Stimulated activated CD4-positive, alpha-beta T cell treated with anti-CD3 and anti-CD28 coated beads, Interleukin-15, amount 100 ng/mL, for 48 hours (primary cell): ENCODE data around the gene RDX.
"Not testable (repeated sequence)": the region's sequence is repeated elsewhere in the genome, so short reads cannot be mapped to it uniquely, and the experiment has no call there.

Experiments used
- DNase-seq, 2 donors: peaks; one replicate each; pipeline ENCODE4 v3.0.0-alpha.2; 2020; ENCODE audit warnings: low read depth in 2 of 2

RDX gene

DNA sequence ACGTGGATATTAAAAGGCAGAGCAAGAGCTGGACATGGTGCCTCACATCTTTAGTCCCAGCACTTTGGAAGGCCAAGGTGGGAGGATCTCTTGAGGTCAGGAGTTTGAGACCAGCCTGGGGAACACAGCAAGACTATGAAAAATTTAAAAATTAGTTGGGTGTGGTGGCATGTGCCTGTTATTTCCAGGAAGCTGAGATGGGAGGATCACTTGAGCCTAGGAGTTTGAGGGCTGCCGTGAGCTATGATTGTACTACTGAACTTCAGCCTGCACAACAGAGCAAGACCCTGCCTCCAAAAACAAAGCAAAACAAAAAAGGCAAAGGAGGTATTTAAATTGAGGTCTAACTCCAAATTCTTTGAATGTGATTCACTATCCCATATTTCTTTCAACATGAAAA is 23.5 kb downstream of the RDX start:
- no peak for DNase-seq

DNA sequence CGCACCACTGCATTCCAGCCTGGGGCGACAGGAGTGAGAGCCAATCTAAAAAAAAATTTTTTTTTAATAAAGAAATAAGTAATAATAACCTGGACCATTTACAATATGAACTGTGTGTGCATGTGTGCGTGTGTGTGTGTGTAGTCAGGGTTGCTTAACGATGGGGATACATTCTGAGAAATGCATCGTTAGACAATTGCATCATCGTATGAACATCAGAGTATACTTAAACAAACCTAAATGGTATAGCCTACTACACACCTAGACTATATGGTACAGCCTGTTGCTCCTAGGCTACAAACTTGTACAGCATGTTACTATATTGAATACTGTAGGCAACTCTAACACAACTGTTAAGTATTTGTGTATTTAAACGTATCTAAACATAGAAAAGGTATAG is 26.4 kb downstream of the RDX start:
- no peak for DNase-seq

DNA sequence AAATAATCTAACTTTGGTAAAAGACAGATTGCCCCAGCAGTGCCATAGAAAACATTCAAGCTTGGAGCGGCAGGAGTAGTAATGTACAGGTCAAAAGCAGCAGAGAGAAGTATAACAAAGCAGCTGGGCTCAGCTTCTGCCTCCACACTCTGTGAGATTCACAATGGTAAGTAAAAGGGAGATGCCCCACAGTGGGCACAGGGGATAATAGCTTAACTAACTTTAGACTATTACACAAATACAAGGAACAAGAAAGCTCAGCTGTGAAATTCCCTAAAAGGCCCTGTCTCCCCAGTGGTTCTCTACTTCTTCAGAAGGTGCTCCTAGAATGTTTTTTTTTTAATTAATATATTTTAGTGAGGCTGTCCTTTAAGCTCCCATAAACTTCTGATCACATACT is 28.0 kb downstream of the RDX start:
- DNase-seq = no peak

DNA sequence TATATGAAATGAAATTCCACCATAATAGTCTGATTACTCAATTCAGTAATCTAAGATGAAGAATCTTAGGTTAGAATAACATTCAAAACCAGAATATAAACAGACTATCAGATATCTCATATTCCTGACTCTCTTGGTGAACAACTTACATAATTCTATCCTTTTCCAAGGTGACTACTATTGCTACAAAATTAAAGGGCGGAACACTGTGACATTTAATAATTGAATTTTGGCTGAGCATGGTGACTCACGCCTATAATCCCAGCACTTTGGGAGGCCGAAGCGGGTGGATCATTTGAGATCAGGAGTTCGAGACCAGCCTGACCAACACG is 34.4 kb downstream of the RDX start:
- DNase-seq = no peak

DNA sequence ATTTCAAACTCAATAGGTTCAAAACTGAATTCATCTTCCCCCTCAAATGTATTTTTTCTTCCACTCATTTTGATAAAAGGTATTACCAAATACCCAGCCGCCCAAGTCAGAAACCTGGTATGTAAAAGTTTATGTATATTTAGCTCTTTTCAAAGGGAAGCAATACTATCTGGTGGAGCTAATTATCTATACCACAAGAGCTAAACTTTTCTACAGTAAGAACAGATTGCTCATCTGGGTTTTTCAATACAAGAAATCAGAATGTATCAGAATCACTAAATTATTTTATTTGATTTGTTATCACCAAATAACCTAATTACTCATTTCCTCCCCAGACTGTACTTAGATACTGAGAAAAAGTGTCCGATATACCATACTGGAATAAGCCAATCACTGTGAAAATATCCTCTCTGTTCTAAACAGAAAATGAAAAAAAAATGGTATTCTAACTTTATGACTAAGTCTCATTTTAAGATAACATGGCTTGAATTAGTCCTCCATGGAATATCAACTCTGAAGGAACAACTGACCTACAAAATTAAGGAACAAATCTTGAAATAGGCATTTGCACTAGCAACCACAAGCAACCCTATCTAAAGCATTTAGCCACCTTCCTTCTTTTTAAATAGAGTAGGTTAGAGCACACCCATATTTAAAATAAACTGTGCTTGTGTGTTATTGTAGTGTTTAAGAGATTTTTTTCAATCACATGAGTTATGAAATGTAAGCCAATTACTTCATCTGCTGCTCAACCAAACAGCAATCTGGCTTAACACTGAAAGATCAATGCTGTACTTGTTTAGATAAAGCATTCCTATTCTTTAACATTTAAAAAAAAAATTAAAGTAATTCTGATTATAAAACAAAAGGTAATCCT is 35.0 kb downstream of the RDX start:
- no peak for DNase-seq

DNA sequence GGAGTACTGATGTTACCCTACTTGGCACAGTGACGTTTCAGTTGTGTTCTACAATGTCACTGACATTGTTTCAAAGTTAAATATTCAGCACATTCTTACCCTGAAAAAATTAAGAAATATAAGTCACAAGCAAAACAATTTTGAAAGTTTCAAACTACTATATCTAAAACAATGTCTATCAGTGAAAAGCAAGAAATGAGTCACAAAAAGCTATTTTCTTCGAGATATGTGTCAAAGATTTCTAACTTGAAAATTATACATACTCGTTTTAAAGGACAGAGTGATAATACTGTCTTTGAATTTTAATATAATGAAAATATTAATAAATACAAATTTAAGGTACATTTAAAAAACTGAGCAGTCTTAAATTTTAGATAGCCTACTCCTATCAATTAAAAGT is 42.9 kb downstream of the RDX start:
- DNase-seq = no peak

DNA sequence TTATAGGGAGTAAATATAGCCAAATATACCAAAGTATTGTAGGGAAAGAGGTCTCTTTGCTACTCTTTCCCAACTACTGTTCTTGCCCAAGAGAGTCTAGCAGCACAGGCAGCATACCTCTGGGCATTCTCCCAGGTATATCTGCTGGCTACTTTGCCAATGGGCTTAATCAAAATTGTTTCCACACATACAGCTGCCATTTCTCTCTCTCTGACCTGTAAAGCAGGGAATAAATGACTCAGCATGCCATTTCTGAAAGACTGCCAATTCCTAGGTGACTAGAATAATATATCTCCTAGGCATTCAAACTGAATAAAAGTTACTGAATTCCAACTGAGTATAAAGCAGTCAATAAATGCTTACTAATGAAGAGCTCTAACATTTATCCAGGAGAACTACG is 44.6 kb downstream of the RDX start:
- no peak for DNase-seq

DNA sequence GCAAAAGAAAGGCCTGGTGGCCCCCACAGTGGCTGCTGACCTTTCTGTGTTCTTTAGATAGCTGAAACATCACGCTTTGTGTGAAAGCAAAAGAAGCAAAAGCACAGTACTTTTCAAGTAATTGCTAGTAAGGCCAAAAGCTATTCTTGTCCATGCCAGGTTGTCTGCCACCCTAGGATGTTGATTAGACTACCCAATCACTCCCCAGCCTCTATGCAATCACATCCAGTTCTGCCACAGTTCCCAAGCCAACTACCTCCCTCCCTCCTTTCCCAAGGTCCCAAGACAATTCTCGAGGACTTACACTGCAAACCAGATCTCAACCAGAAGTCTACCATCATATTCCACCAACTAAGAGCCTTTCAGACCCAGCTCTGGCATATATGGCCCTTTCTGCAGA is 46.2 kb downstream of the RDX start:
- no peak for DNase-seq

DNA sequence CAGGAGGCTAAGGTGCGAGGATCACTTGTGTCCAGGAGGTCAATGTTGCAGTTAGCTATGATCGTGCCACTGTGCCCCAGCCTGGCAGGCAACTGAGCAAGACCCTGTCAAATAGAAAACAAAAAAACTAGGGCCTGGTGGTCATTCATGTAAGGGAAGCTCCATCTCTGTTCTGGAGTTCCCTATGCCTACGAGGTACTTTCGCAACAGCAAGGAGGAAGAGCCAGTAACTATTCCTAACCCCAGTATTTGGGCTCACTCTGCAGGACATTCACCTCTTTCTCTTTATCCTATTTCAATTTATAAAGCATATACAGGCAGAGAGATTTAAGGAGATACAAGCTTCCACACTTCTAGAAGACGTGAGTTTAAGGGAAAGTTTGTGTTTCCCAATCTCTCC is 46.6 kb downstream of the RDX start:
- no peak for DNase-seq

DNA sequence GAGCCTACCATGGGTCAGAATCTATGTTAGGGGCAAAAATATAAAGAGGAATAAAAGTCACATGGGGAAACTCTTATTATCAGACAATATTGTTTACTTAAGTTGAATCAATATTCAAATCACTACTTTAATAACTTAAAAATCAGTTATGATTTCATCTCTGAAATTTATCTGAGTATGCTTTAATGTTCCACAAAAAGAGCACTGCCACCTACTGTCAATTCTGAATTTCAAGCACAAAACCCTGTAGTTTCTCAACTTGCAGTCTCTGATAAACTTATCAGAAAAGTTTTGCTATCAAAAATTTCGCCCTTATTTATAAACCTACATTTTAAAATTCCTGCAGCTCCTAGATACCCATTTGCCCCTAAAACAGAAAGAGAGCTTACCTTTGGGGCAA is 47.3 kb downstream of the RDX start:
- no peak for DNase-seq

DNA sequence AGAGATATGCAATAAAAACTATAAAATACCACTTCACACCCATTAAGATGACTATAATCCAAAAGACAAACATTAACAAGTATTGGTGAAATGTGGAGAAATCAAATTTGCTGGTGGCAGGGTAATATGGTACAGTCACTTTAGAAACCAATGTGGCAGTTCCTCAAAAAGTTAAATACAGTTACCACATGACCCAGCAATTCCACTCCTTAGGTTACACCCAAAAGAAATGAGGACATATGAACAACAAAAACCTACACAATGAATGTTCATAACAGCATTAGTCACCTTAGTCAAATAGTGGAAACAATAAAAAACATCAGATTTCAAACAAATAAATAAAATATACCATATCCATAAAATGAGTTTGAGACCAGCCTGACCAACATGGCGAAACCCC is 52.6 kb downstream of the RDX start:
- no peak for DNase-seq

DNA sequence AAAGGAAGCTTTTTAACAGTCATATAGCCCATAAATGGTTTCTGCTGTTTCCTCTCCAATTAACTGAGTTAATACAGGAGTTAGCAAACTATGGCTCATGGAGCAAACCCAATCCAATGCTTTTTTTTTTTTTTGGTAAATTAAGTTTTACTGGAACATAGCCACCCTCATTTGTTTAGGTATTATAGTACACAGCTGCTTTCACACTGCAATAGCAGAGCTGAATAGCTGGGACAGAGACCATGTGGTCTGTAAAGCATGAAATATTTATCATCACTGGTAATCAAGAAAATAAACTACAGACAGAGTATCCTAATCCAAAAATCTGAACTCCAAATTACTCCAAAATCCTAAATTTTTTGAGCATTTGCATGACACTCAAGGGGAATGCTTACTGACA is 53.7 kb downstream of the RDX start:
- no peak for DNase-seq

DNA sequence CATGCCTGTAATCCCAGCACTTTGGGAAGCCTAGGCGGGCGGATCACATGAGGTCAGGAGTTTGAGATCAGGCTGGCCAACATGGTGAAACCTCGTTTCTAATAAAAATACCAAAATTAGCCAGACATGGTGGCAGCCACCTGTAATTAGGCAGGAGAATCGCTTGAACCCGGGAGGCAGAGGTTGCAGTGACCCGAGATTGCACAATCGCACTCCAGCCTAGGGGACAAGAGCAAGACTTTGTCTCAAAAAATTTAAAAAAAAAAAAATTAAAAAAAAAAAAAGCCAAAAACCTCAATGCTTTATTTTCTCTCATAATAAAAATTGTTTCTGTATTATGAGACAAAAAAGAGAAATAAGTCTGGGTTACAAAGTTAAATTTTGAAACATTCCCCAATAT is 54.2 kb downstream of the RDX start:
- DNase-seq = no peak

DNA sequence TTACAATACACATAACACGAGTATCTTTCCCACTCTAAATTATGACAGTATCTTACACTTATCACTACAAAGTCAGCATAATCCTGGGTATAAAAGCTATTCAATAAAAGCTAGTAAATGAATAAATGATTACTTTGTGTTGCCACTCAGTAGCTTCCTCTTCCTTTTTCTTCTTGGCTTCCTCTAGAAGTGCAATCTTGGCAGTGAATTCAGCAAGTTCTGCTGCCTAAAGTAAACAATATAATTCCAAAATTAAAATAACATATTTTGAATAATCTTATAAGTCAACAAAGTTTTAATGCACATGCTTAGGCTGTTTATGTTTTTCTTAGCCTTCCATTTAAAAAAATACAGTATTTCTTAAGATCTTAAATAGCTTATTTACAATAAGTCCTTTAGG is 60.4 kb downstream of the RDX start:
- no peak for DNase-seq

DNA sequence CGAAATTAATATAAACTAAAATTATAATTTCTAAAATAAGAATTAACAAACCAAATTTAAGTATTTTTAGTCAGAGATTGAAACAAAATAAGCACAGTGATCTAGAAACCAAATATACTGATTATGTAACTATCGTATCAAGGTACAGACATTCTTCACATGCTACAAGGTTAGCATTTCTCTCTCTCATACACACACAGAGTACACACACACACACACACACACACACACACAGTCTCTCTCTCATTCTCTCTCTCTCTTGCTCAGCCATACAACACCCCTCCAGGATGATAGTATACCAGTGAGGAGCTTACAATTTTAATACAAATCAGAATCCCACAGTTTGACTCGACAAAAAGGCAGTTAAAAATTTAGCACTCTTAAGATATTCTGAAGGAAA is 66.0 kb downstream of the RDX start:
- no peak for DNase-seq

DNA sequence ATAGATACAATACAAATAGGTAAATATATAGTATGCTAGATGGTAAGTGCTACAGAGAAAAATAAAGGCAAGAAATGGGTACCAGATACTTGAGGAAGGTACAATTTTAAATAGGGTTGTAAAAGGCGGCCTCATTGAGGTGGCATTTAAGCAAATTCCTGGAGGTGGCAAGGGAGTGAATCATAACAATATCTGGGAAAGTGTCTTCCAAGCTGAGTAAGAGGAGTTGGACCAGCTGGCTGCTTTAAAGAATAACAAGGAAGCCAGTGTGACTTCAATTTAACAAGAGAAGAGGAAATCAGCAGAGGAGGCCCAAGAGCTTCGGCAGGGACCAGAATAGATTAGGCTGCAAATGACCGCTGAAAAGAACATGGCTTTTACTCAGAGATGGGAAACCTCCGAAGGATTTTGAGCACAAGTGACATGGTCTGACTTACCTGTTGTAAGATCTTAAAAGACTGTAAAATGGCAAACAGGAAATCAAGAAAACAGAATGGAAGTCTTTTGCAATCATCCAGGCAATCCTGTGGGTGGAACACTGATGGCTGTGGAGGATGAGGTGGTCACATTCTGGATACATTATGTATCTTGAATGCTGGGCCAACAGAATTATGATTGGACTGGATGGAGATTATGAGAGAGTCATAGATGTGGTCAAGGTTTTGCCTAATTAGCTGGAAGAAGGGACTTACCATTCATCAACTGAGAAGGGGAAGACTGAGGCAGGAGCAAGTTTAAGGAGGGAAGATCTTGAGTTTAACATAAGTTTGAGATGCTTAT is 77.2 kb downstream of the RDX start:
- DNase-seq = no peak

DNA sequence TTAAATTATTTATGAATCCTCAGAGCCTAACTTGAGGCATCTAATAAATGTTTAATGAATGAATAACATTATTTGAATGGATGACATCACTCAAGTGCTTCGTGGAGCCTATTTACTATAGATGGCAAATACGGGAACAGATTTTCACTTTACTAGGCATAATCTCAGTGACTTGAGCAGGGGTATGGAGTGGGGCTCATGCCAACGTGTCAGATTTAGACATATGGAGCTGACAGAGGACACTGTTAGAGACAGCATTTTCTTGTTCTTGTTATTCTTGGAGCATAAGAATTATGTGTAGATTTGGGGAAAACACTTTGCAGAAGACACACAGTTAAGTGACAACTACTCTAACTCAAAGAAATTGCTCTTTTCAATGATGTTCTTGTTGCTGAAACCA is 78.5 kb downstream of the RDX start:
- no peak for DNase-seq

DNA sequence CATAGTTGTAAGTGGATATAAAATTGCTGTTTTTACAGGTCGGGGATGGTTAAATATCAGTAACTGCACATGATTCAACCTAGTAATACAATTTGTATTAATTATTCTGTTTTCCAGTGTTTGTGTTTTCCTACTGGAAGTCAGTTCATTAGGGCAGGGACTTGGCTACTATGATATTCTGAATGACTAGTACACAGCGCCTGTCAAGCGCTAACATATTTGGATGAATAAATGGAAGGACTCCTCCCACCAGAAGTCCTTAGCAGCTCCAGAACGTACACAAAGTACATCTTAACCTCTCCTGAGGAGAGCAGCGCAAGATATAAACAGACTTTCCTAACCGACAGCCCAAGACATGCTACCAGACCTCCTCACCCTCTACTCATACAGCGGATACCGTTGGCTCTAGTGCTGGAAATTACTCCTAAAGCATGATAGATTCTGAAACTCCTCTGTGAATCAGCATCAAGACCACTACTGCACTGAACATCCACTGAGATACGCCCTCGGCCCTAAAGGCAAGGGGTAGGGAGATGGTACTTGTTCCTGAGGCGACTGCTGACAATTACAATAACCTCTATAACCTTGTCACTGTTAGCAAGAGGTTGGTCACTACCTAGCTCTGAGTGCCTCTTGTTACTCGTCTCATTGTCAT is 79.1 kb downstream of the RDX start:
- DNase-seq = no peak

DNA sequence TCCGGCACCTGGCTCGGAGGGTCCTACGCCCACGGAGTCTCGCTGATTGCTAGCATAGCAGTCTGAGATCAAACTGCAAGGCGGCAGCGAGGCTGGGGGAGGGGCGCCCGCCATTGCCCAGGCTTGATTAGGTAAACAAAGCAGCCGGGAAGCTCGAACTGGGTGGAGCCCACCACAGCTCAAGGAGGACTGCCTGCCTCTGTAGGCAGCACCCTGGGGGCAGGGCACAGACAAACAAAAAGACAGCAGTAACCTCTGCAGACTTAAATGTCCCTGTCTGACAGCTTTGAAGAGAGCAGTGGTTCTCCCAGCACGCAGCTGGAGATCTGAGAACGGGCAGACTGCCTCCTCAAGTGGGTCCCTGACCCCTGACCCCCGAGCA is 87.1 kb downstream of the RDX start:
- not testable (repeated sequence) for DNase-seq

DNA sequence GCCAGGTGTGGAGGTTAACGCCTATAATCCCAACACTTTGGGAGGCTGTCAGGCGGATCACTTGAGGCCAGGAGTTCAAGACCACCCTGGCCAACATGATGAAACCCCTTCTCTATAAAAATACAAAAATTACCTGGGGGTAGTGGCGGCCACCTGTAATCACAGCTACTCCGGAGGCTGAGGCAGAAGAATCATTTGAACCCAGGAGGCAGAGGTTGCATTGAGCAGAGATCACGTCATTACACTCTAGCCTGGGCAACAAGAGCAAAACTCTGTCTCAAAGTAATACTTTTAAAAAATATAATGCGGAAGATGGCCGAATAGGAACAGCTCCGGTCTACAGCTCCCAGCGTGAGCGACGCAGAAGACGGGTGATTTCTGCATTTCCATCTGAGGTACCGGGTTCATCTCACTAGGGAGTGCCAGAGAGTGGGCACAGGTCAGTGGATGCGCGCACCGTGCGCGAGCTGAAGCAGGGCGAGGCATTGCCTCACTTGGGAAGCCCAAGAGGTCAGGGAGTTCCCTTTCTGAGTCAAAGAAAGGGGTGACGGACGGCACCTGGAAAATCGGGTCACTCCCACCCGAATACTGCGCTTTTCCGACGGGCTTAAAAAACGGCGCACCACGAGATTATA is 87.6 kb downstream of the RDX start:
- not testable (repeated sequence) for DNase-seq

DNA sequence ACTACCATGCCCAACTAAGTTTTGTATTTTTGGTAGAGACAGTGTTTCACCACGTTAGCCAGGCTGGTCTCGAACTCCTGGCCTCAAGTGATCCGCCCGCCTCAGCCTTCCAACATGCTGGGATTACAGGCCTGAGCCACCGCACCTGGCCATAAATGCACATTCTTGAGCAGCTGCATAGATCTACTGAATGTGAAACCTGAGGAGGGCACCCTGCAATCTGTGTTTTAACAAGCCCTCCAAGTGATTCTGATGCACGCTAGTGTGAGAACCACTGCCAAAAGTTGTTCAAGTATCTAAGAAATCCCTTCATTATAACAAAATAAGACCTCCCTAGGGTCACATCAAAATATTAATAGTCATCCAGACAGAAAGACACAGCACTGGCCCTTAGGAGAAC is 89.3 kb downstream of the RDX start:
- DNase-seq = no peak

DNA sequence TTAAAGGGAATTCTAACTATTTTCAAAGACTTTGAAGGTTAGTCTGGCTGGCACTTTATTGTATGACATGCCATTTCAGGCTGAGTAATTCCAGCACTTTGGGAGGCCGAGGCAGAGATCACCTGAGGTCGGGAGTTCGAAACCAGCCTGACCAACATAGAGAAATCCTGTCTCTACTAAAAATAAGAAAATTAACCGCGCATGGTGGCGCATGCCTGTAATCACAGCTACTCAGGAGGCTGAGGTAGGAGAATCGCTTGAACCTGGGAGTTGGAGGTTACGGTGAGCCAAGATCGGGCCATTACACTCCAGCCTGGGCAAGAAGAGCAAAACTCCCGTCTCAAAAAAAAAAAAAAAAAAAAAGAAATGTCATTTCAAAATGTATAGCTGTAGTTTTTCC is 95.6 kb downstream of the RDX start:
- DNase-seq = no peak

DNA sequence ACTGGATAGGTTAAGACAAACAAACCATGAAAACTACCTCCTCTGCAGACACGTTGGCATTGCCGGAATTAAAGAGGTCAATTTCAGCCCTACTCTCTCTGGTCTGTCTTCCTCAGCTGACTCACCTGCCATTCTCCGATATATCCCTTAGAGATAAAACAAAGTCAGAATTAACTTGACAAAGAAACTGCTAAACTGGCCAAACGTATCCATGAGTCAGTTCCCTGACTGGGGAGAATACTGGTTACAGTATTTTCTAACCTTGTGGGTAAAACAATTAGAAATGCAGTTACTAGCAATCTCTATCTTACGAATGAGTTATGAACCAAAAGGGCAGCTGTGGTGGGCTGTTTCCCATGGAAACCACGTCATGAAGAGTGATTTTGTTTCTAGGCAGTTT is 96.2 kb downstream of the RDX start:
- no peak for DNase-seq
